HEK293 (cell line): ENCODE measurements around the gene EN2.

Experiments used
- CTCF ChIA-PET: fragments of 350-600 bp; formaldehyde crosslinking; extraction: SDS; loops from one replicate; lab custom pipeline; 2021; ENCODE audit warnings: antibody characterized with exemption; lab: Yijun Ruan, JAX
- POLR2A ChIA-PET: fragments of 300-600 bp; formaldehyde crosslinking; extraction: SDS; loops from one replicate; lab custom pipeline; 2020; ENCODE audit warnings: antibody characterized with exemption, inconsistent platforms; lab: Yijun Ruan, JAX
- H3K27ac ChIP-seq: fragments of 200-500 bp; sonication (Bioruptor generic); 2 replicates; pipeline ENCODE4 v1.5.1; 2014; ENCODE audit warnings: low read depth, low read length, control low read depth, inconsistent platforms; ENCODE audit errors: extremely low read depth
- H3K36me3 ChIP-seq, 2 experiments: fragments of 200-500 bp in 1 of 2; sonication (Bioruptor generic) in 1 of 2; 1 replicate in 1 of 2; 2 replicates in 1 of 2; pipeline ENCODE4 v1.5.1; 2014 to 2017; ENCODE audit warnings: inconsistent platforms in 2 of 2, low read length in 2 of 2; ENCODE audit not compliant: control insufficient read depth in 2 of 2, insufficient read depth in 1 of 2
- H3K4me1 ChIP-seq: fragments of 200-500 bp; sonication (Bioruptor generic); 2 replicates; pipeline ENCODE4 v1.5.1; 2014; ENCODE audit warnings: mild to moderate bottlenecking, low read length, inconsistent platforms; ENCODE audit not compliant: control insufficient read depth, insufficient read depth
- H3K4me3 ChIP-seq: 2 replicates; pipeline ENCODE4 v1.5.1; 2011; ENCODE audit warnings: low read depth, mild to moderate bottlenecking, control low read depth, low read length, moderate library complexity
- H3K9me3 ChIP-seq: fragments of 200-500 bp; sonication (Bioruptor generic); 2 replicates; pipeline ENCODE4 v1.5.1; 2014; ENCODE audit warnings: low read depth, low read length, inconsistent platforms; ENCODE audit not compliant: control insufficient read depth, insufficient read depth
- BCL11B ChIP-seq: fragments of 450-650 bp; formaldehyde crosslinking; IDR thresholded peaks from 2 replicates; pipeline ENCODE4 v1.5.1; 2016; ENCODE audit warnings: low read depth, missing biosample characterization, missing genetic modification characterization
- GLIS1 ChIP-seq: fragments of 450-650 bp; formaldehyde crosslinking; IDR thresholded peaks from 2 replicates; pipeline ENCODE4 v1.5.1; 2016; ENCODE audit warnings: missing biosample characterization, missing genetic modification characterization
- KLF10 ChIP-seq: fragments of 450-650 bp; IDR thresholded peaks from 2 replicates; pipeline ENCODE4 v1.5.1; 2018; ENCODE audit warnings: missing biosample characterization, mild to moderate bottlenecking, missing genetic modification characterization
- KLF16 ChIP-seq: fragments of 450-650 bp; formaldehyde crosslinking; IDR thresholded peaks from 2 replicates; pipeline ENCODE4 v1.5.1; 2017; ENCODE audit warnings: missing biosample characterization, missing genetic modification characterization
- KLF7 ChIP-seq: fragments of 450-650 bp; formaldehyde crosslinking; IDR thresholded peaks from 2 replicates; pipeline ENCODE4 v1.5.1; 2016; ENCODE audit warnings: missing biosample characterization, missing genetic modification characterization, borderline replicate concordance
- PRDM1 ChIP-seq: fragments of 450-650 bp; formaldehyde crosslinking; IDR thresholded peaks from 2 replicates; pipeline ENCODE4; 2016; ENCODE audit warnings: missing biosample characterization, missing genetic modification characterization
- SCRT1 ChIP-seq: fragments of 450-650 bp; formaldehyde crosslinking; IDR thresholded peaks from 2 replicates; pipeline ENCODE4 v1.5.1; 2016; ENCODE audit warnings: missing biosample characterization, missing genetic modification characterization, borderline replicate concordance
- SETDB1 ChIP-seq: IDR thresholded peaks from one replicate; pipeline ENCODE4 v1.6.1; 2017; ENCODE audit warnings: mild to moderate bottlenecking, low read length, moderate library complexity, mixed read lengths; ENCODE audit not compliant: insufficient read length
- ZEB2 ChIP-seq: fragments of 450-650 bp; formaldehyde crosslinking; IDR thresholded peaks from 2 replicates; pipeline ENCODE4 v1.5.1; 2016; ENCODE audit warnings: missing biosample characterization, missing genetic modification characterization
- ZNF114 ChIP-seq: fragments of 450-650 bp; formaldehyde crosslinking; IDR thresholded peaks from 2 replicates; pipeline ENCODE4 v1.5.0; 2017; ENCODE audit warnings: missing biosample characterization, missing genetic modification characterization
- ZNF184 ChIP-seq: fragments of 450-650 bp; IDR thresholded peaks from 2 replicates; pipeline ENCODE4 v1.5.1; 2018; ENCODE audit warnings: missing biosample characterization, mild to moderate bottlenecking, missing genetic modification characterization
- ZNF23 ChIP-seq: fragments of 450-650 bp; formaldehyde crosslinking; IDR thresholded peaks from 2 replicates; pipeline ENCODE4 v1.5.1; 2016; ENCODE audit warnings: missing biosample characterization, missing genetic modification characterization, borderline replicate concordance
- ZNF266 ChIP-seq: fragments of 450-650 bp; formaldehyde crosslinking; IDR thresholded peaks from 2 replicates; pipeline ENCODE4 v1.5.1; 2016; ENCODE audit warnings: missing biosample characterization, missing genetic modification characterization, low read depth
- ZNF404 ChIP-seq: fragments of 450-650 bp; formaldehyde crosslinking; IDR thresholded peaks from 2 replicates; pipeline ENCODE4 v1.5.1; 2017; ENCODE audit warnings: missing biosample characterization, missing genetic modification characterization
- ZNF530 ChIP-seq: fragments of 450-650 bp; formaldehyde crosslinking; IDR thresholded peaks from 2 replicates; pipeline ENCODE4 v1.5.1; 2016; ENCODE audit warnings: low read depth, missing biosample characterization, missing genetic modification characterization
- ZNF596 ChIP-seq: fragments of 450-650 bp; IDR thresholded peaks from 2 replicates; pipeline ENCODE4 v1.5.0; 2018; ENCODE audit warnings: missing biosample characterization, mild to moderate bottlenecking, missing genetic modification characterization, moderate library complexity
- ZNF610 ChIP-seq: fragments of 450-650 bp; formaldehyde crosslinking; IDR thresholded peaks from 2 replicates; pipeline ENCODE4 v1.5.1; 2016; ENCODE audit warnings: missing biosample characterization, missing genetic modification characterization, borderline replicate concordance
- ZNF623 ChIP-seq: fragments of 450-650 bp; formaldehyde crosslinking; IDR thresholded peaks from 2 replicates; pipeline ENCODE4 v1.5.1; 2016; ENCODE audit warnings: missing biosample characterization, missing genetic modification characterization
- ZNF707 ChIP-seq: fragments of 450-650 bp; formaldehyde crosslinking; IDR thresholded peaks from 2 replicates; pipeline ENCODE4 v1.5.1; 2016; ENCODE audit warnings: missing biosample characterization, missing genetic modification characterization
- ZSCAN30 ChIP-seq: fragments of 450-650 bp; IDR thresholded peaks from 2 replicates; pipeline ENCODE4 v1.5.1; 2018; ENCODE audit warnings: missing biosample characterization, mild to moderate bottlenecking, missing genetic modification characterization, moderate library complexity
- TF ChIP-seq, protein P1 (sequence below): fragments of 450-650 bp; formaldehyde crosslinking; IDR thresholded peaks from 2 replicates; pipeline ENCODE4 v1.5.1; 2016; ENCODE audit warnings: missing biosample characterization, missing genetic modification characterization, low read depth
- TF ChIP-seq, protein P2 (sequence below): fragments of 450-650 bp; formaldehyde crosslinking; IDR thresholded peaks from 2 replicates; pipeline ENCODE4 v1.5.1; 2016; ENCODE audit warnings: missing biosample characterization, missing genetic modification characterization, low read depth

The EN2 gene

DNA sequence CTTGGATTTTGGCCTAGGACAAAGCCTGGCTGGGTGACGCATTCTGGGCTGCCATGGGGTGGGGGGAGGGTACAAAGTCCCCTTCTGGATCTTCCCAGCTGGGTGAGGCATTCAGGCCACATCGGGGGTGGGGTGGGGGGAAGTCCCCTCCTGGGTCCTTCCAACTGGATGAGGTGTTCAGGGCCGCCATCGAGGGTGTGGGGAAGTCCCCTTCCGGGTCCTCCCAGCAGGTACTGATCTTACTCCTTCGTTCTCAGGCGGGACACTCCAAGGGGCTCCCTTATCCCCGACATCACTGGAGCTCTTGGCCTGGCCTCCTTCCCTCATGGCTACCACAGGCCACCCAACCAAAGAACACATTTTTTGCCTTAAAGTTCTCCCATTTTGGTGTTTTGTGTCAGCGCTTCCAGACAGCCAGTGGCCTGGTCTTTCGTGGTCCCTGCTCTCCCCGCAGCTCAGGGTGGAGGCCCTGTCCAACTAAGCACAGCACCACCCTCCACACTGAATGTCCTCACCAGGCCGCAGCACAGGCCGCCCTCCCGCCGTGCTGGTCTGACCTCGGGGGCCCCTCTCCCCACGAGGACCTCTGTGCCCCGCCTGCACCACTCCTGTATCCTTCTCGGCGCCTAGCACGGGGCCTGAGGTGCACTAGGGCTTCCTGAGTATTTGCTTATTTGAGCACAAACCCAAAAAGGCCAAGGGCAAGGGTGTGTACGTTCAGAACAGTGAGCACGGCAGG, 38.5 kb downstream of the EN2 start:
- TF ChIP-seq KLF10 (no peak), ZNF623 (no peak), ZNF610 (tag by site-specific recombination) (no peak)
- TF ChIP-seq, protein P1, sequence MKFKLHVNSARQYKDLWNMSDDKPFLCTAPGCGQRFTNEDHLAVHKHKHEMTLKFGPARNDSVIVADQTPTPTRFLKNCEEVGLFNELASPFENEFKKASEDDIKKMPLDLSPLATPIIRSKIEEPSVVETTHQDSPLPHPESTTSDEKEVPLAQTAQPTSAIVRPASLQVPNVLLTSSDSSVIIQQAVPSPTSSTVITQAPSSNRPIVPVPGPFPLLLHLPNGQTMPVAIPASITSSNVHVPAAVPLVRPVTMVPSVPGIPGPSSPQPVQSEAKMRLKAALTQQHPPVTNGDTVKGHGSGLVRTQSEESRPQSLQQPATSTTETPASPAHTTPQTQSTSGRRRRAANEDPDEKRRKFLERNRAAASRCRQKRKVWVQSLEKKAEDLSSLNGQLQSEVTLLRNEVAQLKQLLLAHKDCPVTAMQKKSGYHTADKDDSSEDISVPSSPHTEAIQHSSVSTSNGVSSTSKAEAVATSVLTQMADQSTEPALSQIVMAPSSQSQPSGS (tag by site-specific recombination): no peak
- POLR2A ChIA-PET: no interaction called here
- CTCF ChIA-PET: no interaction called here

DNA sequence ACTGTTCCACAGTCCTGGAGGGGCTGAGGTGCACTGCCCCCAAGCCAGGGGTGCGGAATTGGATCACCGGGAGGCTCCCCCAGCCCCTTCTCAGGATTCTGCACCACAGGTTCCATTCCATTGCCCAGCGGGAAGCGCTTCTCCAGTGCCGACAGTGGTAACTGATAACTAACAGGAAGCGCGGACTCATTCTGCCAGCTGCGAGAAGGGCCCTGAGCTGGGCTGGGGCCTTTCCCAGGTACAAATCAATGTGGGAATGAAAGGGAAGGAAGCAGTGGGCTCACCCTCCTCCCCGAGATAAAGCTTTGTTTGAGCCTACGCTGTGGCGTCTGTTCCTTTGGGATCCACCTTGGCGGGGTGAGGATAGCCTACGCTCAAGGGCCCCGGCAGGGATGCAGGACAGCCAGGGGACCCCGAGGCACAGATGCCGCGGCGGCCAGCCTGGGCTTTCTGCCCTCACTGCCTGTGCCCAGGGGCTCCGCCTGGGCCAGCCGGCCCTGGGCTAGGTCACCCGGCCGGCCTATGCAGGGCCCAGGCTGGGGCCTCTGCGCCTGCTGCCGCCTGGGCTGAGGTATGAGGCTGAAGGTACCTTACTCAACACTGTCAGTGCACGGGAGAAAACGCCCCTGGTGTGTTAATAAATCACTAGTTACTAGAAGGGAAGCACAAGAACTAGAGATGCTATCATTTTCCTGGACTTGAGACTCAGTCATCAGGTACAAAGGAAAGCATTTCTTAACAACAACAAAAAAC, 39.4 kb downstream of the EN2 start:
- H3K27ac ChIP-seq: no peak overlapping the region
- no peaks in the 10 kb centered on the region for H3K4me1 ChIP-seq
- ChIA-PET POLR2A (no interaction called here), CTCF (no interaction called here)
- no peaks in the 10 kb centered on the region for H3K9me3 ChIP-seq
- TF ChIP-seq GLIS1 (tag by site-specific recombination) (no peak), KLF7 (tag by site-specific recombination) (no peak), ZEB2 (tag by site-specific recombination) (no peak), SETDB1 (no peak), ZNF530 (tag by site-specific recombination) (no peak), ZNF266 (tag by site-specific recombination) (no peak), PRDM1 (tag by site-specific recombination) (no peak), ZNF596 (no peak), ZNF707 (tag by site-specific recombination) (no peak), ZNF184 (no peak), ZNF404 (no peak), ZNF23 (tag by site-specific recombination) (no peak), KLF16 (tag by site-specific recombination) (no peak), ZNF114 (tag by site-specific recombination) (no peak), BCL11B (tag by site-specific recombination) (no peak), SCRT1 (tag by site-specific recombination) (no peak), ZSCAN30 (tag by site-specific recombination) (no peak)
- TF ChIP-seq, protein P2, sequence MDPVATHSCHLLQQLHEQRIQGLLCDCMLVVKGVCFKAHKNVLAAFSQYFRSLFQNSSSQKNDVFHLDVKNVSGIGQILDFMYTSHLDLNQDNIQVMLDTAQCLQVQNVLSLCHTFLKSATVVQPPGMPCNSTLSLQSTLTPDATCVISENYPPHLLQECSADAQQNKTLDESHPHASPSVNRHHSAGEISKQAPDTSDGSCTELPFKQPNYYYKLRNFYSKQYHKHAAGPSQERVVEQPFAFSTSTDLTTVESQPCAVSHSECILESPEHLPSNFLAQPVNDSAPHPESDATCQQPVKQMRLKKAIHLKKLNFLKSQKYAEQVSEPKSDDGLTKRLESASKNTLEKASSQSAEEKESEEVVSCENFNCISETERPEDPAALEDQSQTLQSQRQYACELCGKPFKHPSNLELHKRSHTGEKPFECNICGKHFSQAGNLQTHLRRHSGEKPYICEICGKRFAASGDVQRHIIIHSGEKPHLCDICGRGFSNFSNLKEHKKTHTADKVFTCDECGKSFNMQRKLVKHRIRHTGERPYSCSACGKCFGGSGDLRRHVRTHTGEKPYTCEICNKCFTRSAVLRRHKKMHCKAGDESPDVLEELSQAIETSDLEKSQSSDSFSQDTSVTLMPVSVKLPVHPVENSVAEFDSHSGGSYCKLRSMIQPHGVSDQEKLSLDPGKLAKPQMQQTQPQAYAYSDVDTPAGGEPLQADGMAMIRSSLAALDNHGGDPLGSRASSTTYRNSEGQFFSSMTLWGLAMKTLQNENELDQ (tag by site-specific recombination): no peak
- no peak overlapping the region for H3K4me3 ChIP-seq
- no peaks in the 10 kb centered on the region for H3K36me3 ChIP-seq

More for the DNA sequence above, 38.5 kb downstream of the EN2 start:
- Histone ChIP-seq H3K36me3 (no peaks in the 10 kb centered on the region), H3K4me1 (no peaks in the 10 kb centered on the region), H3K27ac (no peak overlapping the region), H3K9me3 (no peaks in the 10 kb centered on the region), H3K4me3 (no peak overlapping the region)
